H9 (cell line): ENCODE measurements around the gene GRK4. TPM values are rescaled to one million over a fixed set of nuclear protein-coding genes. Genes with fewer than 3 reads are reported as not detected.

Source experiments
- DNase-seq: peaks from one replicate; pipeline ENCODE4 v3.0.0-alpha.2; 2017
- H2AFZ ChIP-seq: one replicate; pipeline ENCODE4 v1.6.1; 2013; ENCODE audit warnings: mild to moderate bottlenecking, low read length, control low read depth, moderate library complexity
- H2AK5ac ChIP-seq: 2 replicates; pipeline ENCODE4 v1.6.1; 2013; ENCODE audit warnings: low read length, control low read depth, mixed read lengths; ENCODE audit not compliant: insufficient read length
- H2BK120ac ChIP-seq: one replicate; pipeline ENCODE4 v1.6.1; 2013; ENCODE audit warnings: low read depth, mild to moderate bottlenecking, low read length, control low read depth, inconsistent platforms; ENCODE audit not compliant: poor library complexity, severe bottlenecking
- H2BK12ac ChIP-seq: 2 replicates; pipeline ENCODE4 v1.6.1; 2013; ENCODE audit warnings: low read length, control low read depth, mixed read lengths, low read depth; ENCODE audit not compliant: insufficient read length
- H2BK15ac ChIP-seq: 2 replicates; pipeline ENCODE4 v1.6.1; 2013; ENCODE audit warnings: low read depth, low read length, control low read depth
- H2BK20ac ChIP-seq: one replicate; pipeline ENCODE4 v1.6.1; 2013; ENCODE audit warnings: low read depth, mild to moderate bottlenecking, low read length, control low read depth, inconsistent platforms; ENCODE audit not compliant: poor library complexity, severe bottlenecking
- H2BK5ac ChIP-seq: 2 replicates; pipeline ENCODE4 v1.6.1; 2013; ENCODE audit warnings: low read length, control low read depth, mixed read lengths; ENCODE audit not compliant: insufficient read length
- H3K14ac ChIP-seq: 2 replicates; pipeline ENCODE4 v1.6.1; 2013; ENCODE audit warnings: low read length, control low read depth; ENCODE audit not compliant: insufficient read depth
- H3K18ac ChIP-seq: 2 replicates; pipeline ENCODE4 v1.6.1; 2013; ENCODE audit warnings: low read depth, mild to moderate bottlenecking, mixed read lengths, low read length, control low read depth; ENCODE audit not compliant: insufficient read length
- H3K23ac ChIP-seq: 2 replicates; pipeline ENCODE4 v1.6.1; 2013; ENCODE audit warnings: low read length, control low read depth, mixed read lengths, low read depth; ENCODE audit not compliant: insufficient read length
- H3K23me2 ChIP-seq: 2 replicates; pipeline ENCODE4 v1.6.1; 2013; ENCODE audit warnings: low read depth, mild to moderate bottlenecking, mixed read lengths, low read length, control low read depth; ENCODE audit not compliant: insufficient read length, poor library complexity, severe bottlenecking
- H3K27ac ChIP-seq: 2 replicates; pipeline ENCODE4 v1.5.1; 2013; ENCODE audit warnings: low read length, control low read depth, mixed read lengths, low read depth; ENCODE audit not compliant: insufficient read length
- H3K27me3 ChIP-seq: 2 replicates; pipeline ENCODE4 v1.6.1; 2013; ENCODE audit warnings: low read length, control low read depth, inconsistent platforms; ENCODE audit not compliant: insufficient read depth
- H3K4ac ChIP-seq: 2 replicates; pipeline ENCODE4 v1.6.1; 2013; ENCODE audit warnings: low read depth, mild to moderate bottlenecking, control low read depth, inconsistent platforms, low read length, moderate library complexity
- H3K4me1 ChIP-seq: 2 replicates; pipeline ENCODE4 v1.6.1; 2013; ENCODE audit warnings: low read length, control low read depth, inconsistent platforms; ENCODE audit not compliant: insufficient read depth
- H3K4me2 ChIP-seq: 2 replicates; pipeline ENCODE4 v1.6.1; 2013; ENCODE audit warnings: low read length, control low read depth, mixed read lengths; ENCODE audit not compliant: insufficient read length, insufficient read depth
- H3K56ac ChIP-seq: 2 replicates; pipeline ENCODE4 v1.6.1; 2013; ENCODE audit warnings: low read depth, mild to moderate bottlenecking, mixed read lengths, low read length, control low read depth; ENCODE audit not compliant: insufficient read length
- H3K79me1 ChIP-seq: 2 replicates; pipeline ENCODE4 v1.6.1; 2013; ENCODE audit warnings: low read depth, mild to moderate bottlenecking, moderate library complexity, low read length, control low read depth, inconsistent platforms; ENCODE audit not compliant: insufficient read depth, poor library complexity, severe bottlenecking
- H3K79me2 ChIP-seq: 2 replicates; pipeline ENCODE4 v1.6.1; 2013; ENCODE audit warnings: low read length, control low read depth, inconsistent platforms; ENCODE audit not compliant: insufficient read depth
- H3K9ac ChIP-seq: 2 replicates; pipeline ENCODE4 v1.6.1; 2013; ENCODE audit warnings: low read length, control low read depth, mixed read lengths; ENCODE audit not compliant: insufficient read length; ENCODE audit errors: extremely low read depth
- H3K9me3 ChIP-seq: one replicate; pipeline ENCODE4 v1.6.1; 2013; ENCODE audit warnings: low read depth, low read length, inconsistent platforms; ENCODE audit not compliant: control insufficient read depth
- H3T11ph ChIP-seq: one replicate; pipeline ENCODE4 v1.6.1; 2013; ENCODE audit warnings: mild to moderate bottlenecking, low read length, control low read depth, inconsistent platforms
- H4K20me1 ChIP-seq: one replicate; pipeline ENCODE4 v1.6.1; 2013; ENCODE audit not compliant: control insufficient read depth, insufficient read length, insufficient read depth
- H4K5ac ChIP-seq: 2 replicates; pipeline ENCODE4 v1.6.1; 2013; ENCODE audit warnings: low read depth, mild to moderate bottlenecking, mixed read lengths, low read length, control low read depth; ENCODE audit not compliant: insufficient read length
- H4K8ac ChIP-seq: replicated peaks from 2 replicates; pipeline ENCODE4 v1.6.1; 2013; ENCODE audit warnings: low read length, control low read depth, mixed read lengths, low read depth; ENCODE audit not compliant: insufficient read length
- H4K91ac ChIP-seq: 2 replicates; pipeline ENCODE4 v1.6.1; 2013; ENCODE audit warnings: low read depth, mild to moderate bottlenecking, moderate library complexity, mixed read lengths, low read length, control low read depth; ENCODE audit not compliant: insufficient read length
- H3K27ac Mint-ChIP-seq, 3 experiments: 2 replicates in 2 of 3; 3 replicates in 1 of 3; pipeline ENCODE4 v1.8.0; 2020 to 2021; ENCODE audit warnings: mixed read lengths in 3 of 3, mild to moderate bottlenecking in 1 of 3, moderate library complexity in 1 of 3
- H3K27me3 Mint-ChIP-seq: 2 replicates; pipeline ENCODE4 v1.8.0; 2021; ENCODE audit warnings: low read depth, mild to moderate bottlenecking, moderate library complexity, mixed read lengths
- H3K36me3 Mint-ChIP-seq, 3 experiments: 2 replicates in 2 of 3; 3 replicates in 1 of 3; pipeline ENCODE4 v1.8.0; 2020 to 2021; ENCODE audit warnings: low read depth in 3 of 3, mixed read lengths in 3 of 3; ENCODE audit not compliant: insufficient read depth in 1 of 3
- H3K4me1 Mint-ChIP-seq, 2 experiments: 2 replicates each; pipeline ENCODE4 v1.8.0; 2020; ENCODE audit warnings: mixed read lengths in 2 of 2
- H3K4me3 Mint-ChIP-seq, 2 experiments: 2 replicates in 1 of 2; 3 replicates in 1 of 2; pipeline ENCODE4 v1.8.0; 2020 to 2021; ENCODE audit warnings: mild to moderate bottlenecking in 2 of 2, mixed read lengths in 2 of 2, moderate library complexity in 1 of 2
- H3K9me3 Mint-ChIP-seq, 2 experiments: 2 replicates in 1 of 2; 3 replicates in 1 of 2; pipeline ENCODE4 v1.8.0; 2020; ENCODE audit warnings: mild to moderate bottlenecking in 2 of 2, mixed read lengths in 2 of 2, moderate library complexity in 1 of 2
- CTCF ChIP-seq: fragments of 200-600 bp; sonication (generic); conservative IDR thresholded peaks from 3 replicates; pipeline ENCODE4 v1.8.0; 2021; ENCODE audit warnings: antibody characterized with exemption, mild to moderate bottlenecking
- WGBS: extraction: QIAGEN DNeasy Blood & Tissue Kit; methylation state at CpG from one replicate; pipeline ENCODE4 v1.1.7; 2013; ENCODE audit warnings: missing lambda C conversion rate, low lambda C conversion rate, mixed read lengths; ENCODE audit not compliant: insufficient read length; ENCODE audit errors: extremely low coverage; 5-methylcytosine and 5-hydroxymethylcytosine counted together
- total RNA-seq: library from RNA; stranded (reverse); gene quantifications from 2 replicates; pipeline ENCODE4 v1.2.1, GENCODE V29; 2021

GRK4 gene
- total RNA-seq, 1 experiment from 2014 or later, result 4.8 TPM

GRCh38 chr4:2981256-2981819 is 18.0 kb downstream of the GRK4 start:
- H3K23me2 ChIP-seq, result no peaks in the 10 kb centered on the region
- no peaks in the 10 kb centered on the region for H4K20me1 ChIP-seq
- H2BK12ac ChIP-seq, result no peak overlapping the region
- H3K4ac ChIP-seq, result no peak overlapping the region
- H3K56ac ChIP-seq, result no peak overlapping the region
- Mint-ChIP-seq H3K27ac (no peak overlapping the region), H3K9me3 (peaks cover 7 to 15% of the 10 kb centered on the region in 2 experiments; a peak in 4 of 5 replicates), H3K4me3 (no peak overlapping the region), H3K27me3 (peaks cover 13% of the 10 kb centered on the region), H3K4me1 (peaks cover 2 to 5% of the 10 kb centered on the region in 2 experiments; a peak in 2 of 4 replicates), H3K36me3 (no peaks in the 10 kb centered on the region; a peak in 1 of 7 replicates)
- no peak overlapping the region for H4K8ac ChIP-seq
- H2BK15ac ChIP-seq, result no peak overlapping the region
- no peak overlapping the region for H2BK5ac ChIP-seq
- no peak overlapping the region for H3K9ac ChIP-seq
- TF ChIP-seq CTCF, result no peak
- H3K79me2 ChIP-seq, result no peaks in the 10 kb centered on the region
- H2AFZ ChIP-seq, result no peak overlapping the region
- no peak overlapping the region; the same call in 1 of the 2 replicates for H3K14ac ChIP-seq
- no peaks in the 10 kb centered on the region for H3K79me1 ChIP-seq
- H3K9me3 ChIP-seq, result peaks cover 8% of the 10 kb centered on the region
- H3K23ac ChIP-seq, result no peak overlapping the region
- no peak overlapping the region for H2BK120ac ChIP-seq
- no peak overlapping the region for H4K91ac ChIP-seq
- no peaks in the 10 kb centered on the region for H3K27me3 ChIP-seq
- H2AK5ac ChIP-seq, result no peak overlapping the region
- no peaks in the 10 kb centered on the region for H3K4me1 ChIP-seq
- H4K5ac ChIP-seq, result no peak overlapping the region
- H3T11ph ChIP-seq, result no peak overlapping the region
- no peak overlapping the region for H3K27ac ChIP-seq
- H3K4me2 ChIP-seq, result no peak overlapping the region
- WGBS, result no CpG with 5 or more reads among the region's 4 CpGs
- no peak overlapping the region for H3K18ac ChIP-seq
- no peak overlapping the region for H2BK20ac ChIP-seq
- no peak for DNase-seq
